ENCODE data around the gene TMEM131L. TPM values are rescaled to one million over a fixed set of nuclear protein-coding genes. Genes with fewer than 3 reads are reported as not detected.
"Not testable (repeated sequence)": the region's sequence is repeated elsewhere in the genome, so short reads cannot be mapped to it uniquely, and the experiment has no call there.

TMEM131L gene
- total RNA-seq (10 to 100 TPM; 18.7 to 41.3 TPM), polyA plus RNA-seq (1 to 10 TPM; 4.9 to 7.2 TPM)

DNA sequence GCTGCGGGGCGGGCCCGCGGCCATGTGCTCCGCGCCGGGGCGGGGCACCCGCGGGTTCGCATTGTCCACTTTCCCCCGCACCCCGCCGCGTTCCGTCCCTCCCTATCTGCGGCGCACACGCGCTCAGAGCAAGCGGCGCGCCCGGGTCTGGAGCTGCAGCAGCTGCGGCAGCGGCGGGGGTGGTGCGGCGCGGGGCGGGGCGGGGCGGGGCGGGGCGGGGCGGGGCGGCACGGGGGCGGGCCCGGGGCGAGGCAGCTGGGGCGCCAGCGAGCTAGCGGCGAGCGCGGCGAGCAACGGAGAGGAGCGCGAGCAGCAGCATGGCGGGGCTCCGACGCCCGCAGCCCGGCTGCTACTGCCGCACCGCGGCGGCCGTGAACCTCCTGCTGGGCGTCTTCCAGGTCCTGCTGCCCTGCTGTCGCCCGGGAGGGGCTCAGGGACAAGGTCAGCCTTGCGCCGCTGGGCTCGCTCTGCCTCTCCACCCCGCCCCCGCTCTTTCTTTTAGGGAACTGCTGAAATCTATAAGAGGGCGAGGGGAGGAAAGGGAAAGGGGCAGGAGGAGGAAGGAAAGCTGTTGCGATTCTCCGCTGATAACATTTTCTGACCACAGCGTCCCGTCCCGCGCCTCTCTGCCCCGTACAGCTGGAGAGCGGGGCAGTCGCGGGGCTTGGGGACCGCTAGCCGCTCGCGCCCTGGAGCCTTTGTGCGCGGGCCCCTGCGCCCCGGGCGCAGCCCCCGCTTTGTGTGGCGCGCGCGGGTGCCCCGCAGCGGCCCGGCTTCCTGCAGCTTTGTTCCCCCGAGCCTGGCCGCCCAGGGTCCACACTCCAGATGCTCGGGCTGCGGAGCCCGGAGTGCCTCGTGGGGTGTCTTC is at the start of gene TMEM131L:
TMEM131L (plus strand) TSS at position 280 of the 868 bp plus-strand sequence; CDS start at position 318, 38 bp downstream.
- Histone ChIP-seq H3K27ac (ENCODE audit: low read depth in 1 of 2, low read length in 2 of 2) (peak within 1 kb of the TSS; percentile 97 to 99), H3K36me3 (ENCODE audit: control insufficient read depth in 4 of 4, insufficient read depth in 3 of 4, low read depth in 1 of 4, low read length in 3 of 4) (no peaks in the 10 kb centered on the region), H3K9me3 (ENCODE audit: control insufficient read depth in 4 of 4, low read length in 3 of 4) (no peaks in the 10 kb centered on the region), H3K4me3 (ENCODE audit: low read depth in 1 of 3, low read length in 3 of 3) (peak within 1 kb of the TSS; percentile 65 to 95 (median 78)), H3K9ac (ENCODE audit: low read depth in 1 of 2, low read length in 2 of 2) (peak within 1 kb of the TSS; percentile 83 to 89), H3K27me3 (ENCODE audit: control insufficient read depth in 4 of 4, insufficient read depth in 4 of 4, low read length in 3 of 4) (no peaks in the 10 kb centered on the region), H3K4me1 (ENCODE audit: control insufficient read depth in 4 of 4, insufficient read depth in 4 of 4, low read length in 3 of 4) (peaks cover 4 to 50% (median 35%) of the 10 kb centered on the region in 4 donors)
- peak; percentile 89 for DNase-seq (ENCODE audit: low spot score)
- WGBS: under 1% methylated on average over 103 of the region's 103 CpGs
- TF ChIP-seq EGR1 (IDR thresholded peaks at IDR 0.05; ENCODE audit: low read depth in 2 of 2) (peak in 1 of 2 donors; percentile 57), CTCF (IDR thresholded peaks at IDR 0.05; ENCODE audit: low read depth, low read length, missing input control) (no peak), TAF1 (conservative IDR thresholded peaks at IDR 0.05) (no peak)
- TF ChIP-seq, protein P1, sequence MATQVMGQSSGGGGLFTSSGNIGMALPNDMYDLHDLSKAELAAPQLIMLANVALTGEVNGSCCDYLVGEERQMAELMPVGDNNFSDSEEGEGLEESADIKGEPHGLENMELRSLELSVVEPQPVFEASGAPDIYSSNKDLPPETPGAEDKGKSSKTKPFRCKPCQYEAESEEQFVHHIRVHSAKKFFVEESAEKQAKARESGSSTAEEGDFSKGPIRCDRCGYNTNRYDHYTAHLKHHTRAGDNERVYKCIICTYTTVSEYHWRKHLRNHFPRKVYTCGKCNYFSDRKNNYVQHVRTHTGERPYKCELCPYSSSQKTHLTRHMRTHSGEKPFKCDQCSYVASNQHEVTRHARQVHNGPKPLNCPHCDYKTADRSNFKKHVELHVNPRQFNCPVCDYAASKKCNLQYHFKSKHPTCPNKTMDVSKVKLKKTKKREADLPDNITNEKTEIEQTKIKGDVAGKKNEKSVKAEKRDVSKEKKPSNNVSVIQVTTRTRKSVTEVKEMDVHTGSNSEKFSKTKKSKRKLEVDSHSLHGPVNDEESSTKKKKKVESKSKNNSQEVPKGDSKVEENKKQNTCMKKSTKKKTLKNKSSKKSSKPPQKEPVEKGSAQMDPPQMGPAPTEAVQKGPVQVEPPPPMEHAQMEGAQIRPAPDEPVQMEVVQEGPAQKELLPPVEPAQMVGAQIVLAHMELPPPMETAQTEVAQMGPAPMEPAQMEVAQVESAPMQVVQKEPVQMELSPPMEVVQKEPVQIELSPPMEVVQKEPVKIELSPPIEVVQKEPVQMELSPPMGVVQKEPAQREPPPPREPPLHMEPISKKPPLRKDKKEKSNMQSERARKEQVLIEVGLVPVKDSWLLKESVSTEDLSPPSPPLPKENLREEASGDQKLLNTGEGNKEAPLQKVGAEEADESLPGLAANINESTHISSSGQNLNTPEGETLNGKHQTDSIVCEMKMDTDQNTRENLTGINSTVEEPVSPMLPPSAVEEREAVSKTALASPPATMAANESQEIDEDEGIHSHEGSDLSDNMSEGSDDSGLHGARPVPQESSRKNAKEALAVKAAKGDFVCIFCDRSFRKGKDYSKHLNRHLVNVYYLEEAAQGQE (IDR thresholded peaks at IDR 0.05): no peak

DNA sequence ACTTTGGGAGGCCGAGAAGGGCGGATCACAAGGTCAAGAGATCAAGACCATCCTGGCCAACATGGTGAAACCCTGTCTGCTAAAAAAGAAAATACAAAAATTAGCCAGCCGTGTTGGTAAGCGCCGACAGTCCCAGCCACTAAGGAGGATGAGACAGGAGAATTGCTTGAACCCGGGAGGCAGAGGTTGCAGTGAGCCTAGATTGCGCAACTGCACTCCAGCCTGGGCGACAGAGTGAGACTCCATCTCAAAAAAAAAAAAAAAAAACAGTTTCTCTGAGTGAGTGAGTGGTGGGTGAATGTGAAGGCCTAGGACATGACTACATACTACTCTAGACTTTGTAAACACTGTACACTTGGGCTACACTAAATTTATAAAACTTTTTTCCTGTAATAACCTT is 49.7 kb upstream of the TMEM131L start:
- not testable (repeated sequence) for H3K27ac ChIP-seq (ENCODE audit: low read depth in 1 of 2, low read length in 2 of 2); H3K36me3 ChIP-seq (ENCODE audit: control insufficient read depth in 4 of 4, insufficient read depth in 3 of 4, low read depth in 1 of 4, low read length in 3 of 4); H3K27me3 ChIP-seq (ENCODE audit: control insufficient read depth in 4 of 4, insufficient read depth in 4 of 4, low read length in 3 of 4); H3K4me1 ChIP-seq (ENCODE audit: control insufficient read depth in 4 of 4, insufficient read depth in 4 of 4, low read length in 3 of 4); DNase-seq (ENCODE audit: low spot score); H3K9ac ChIP-seq (ENCODE audit: low read depth in 1 of 2, low read length in 2 of 2); H3K9me3 ChIP-seq (ENCODE audit: control insufficient read depth in 4 of 4, low read length in 3 of 4); H3K4me3 ChIP-seq (ENCODE audit: low read depth in 1 of 3, low read length in 3 of 3)
- 86% methylated on average over 8 of the region's 8 CpGs for WGBS

- TF ChIP-seq FOXA2 (IDR thresholded peaks at IDR 0.05): no peak
- no peak for TF ChIP-seq TAF1 (conservative IDR thresholded peaks at IDR 0.05)
- no peak for TF ChIP-seq JUND (IDR thresholded peaks at IDR 0.05)
- TF ChIP-seq HNF4G (IDR thresholded peaks at IDR 0.05): no peak
- TF ChIP-seq MAX (IDR thresholded peaks at IDR 0.05): no peak
- no peak for TF ChIP-seq SP1 (IDR thresholded peaks at IDR 0.05)
- TF ChIP-seq ZBTB33 (IDR thresholded peaks at IDR 0.05): no peak
- no peak for TF ChIP-seq ATF3 (IDR thresholded peaks at IDR 0.05)
- 95% methylated on average over 7 of the region's 7 CpGs for WGBS
- Histone ChIP-seq H3K27me3 (ENCODE audit: control insufficient read depth in 4 of 4, insufficient read depth in 4 of 4, low read length in 3 of 4) (no peaks in the 10 kb centered on the region), H3K9me3 (ENCODE audit: control insufficient read depth in 4 of 4, low read length in 3 of 4) (no peaks in the 10 kb centered on the region), H3K27ac (ENCODE audit: low read depth in 1 of 2, low read length in 2 of 2) (no peak overlapping the region), H3K9ac (ENCODE audit: low read depth in 1 of 2, low read length in 2 of 2) (no peak overlapping the region), H3K36me3 (ENCODE audit: control insufficient read depth in 4 of 4, insufficient read depth in 3 of 4, low read depth in 1 of 4, low read length in 3 of 4) (no peaks in the 10 kb centered on the region), H3K4me1 (ENCODE audit: control insufficient read depth in 4 of 4, insufficient read depth in 4 of 4, low read length in 3 of 4) (no peaks in the 10 kb centered on the region), H3K4me3 (ENCODE audit: low read depth in 1 of 3, low read length in 3 of 3) (no peak overlapping the region)
- no peak for DNase-seq (ENCODE audit: low spot score)
Observed at GRCh38 chr4:153418121-153418520, 48.0 kb upstream of the TMEM131L start.
